COLO668 (cell line): ENCODE data around the gene SLC19A1.
"Not testable (repeated sequence)": the region's sequence is repeated elsewhere in the genome, so short reads cannot be mapped to it uniquely, and the experiment has no call there.

Experiments
- DNase-seq: peaks from one replicate; lab custom pipeline; 2025; ENCODE audit not compliant: unreplicated experiment; lab: John Stamatoyannopoulos, UW

The SLC19A1 gene

GRCh38 chr21:45534636-45535331 is 7.5 kb downstream of the SLC19A1 start:
- no peak for DNase-seq

- no peak for DNase-seq
These were observed 8.2 kb downstream of the SLC19A1 start for GRCh38 chr21:45533846-45534635.

- DNase-seq, result no peak
These were observed 8.8 kb downstream of the SLC19A1 start for GRCh38 chr21:45533361-45533845.

- no peak for DNase-seq
These were observed 9.3 kb downstream of the SLC19A1 start for GRCh38 chr21:45532826-45533360.

- DNase-seq, result no peak
These were observed 10.6 kb downstream of the SLC19A1 start for GRCh38 chr21:45531393-45532215.

GRCh38 chr21:45531114-45531392 is 11.2 kb downstream of the SLC19A1 start:
- DNase-seq, result not testable (repeated sequence)

- no peak for DNase-seq
These were observed 11.7 kb downstream of the SLC19A1 start for GRCh38 chr21:45530423-45531113.

GRCh38 chr21:45529785-45530422 is 12.3 kb downstream of the SLC19A1 start:
- no peak for DNase-seq

- no peak for DNase-seq
These were observed 13.1 kb downstream of the SLC19A1 start for GRCh38 chr21:45528981-45529784.

GRCh38 chr21:45528028-45528705 is 14.1 kb downstream of the SLC19A1 start:
- no peak for DNase-seq

GRCh38 chr21:45527151-45527999 is 14.9 kb downstream of the SLC19A1 start:
- DNase-seq, result not testable (repeated sequence)

GRCh38 chr21:45525910-45526306 is 16.3 kb downstream of the SLC19A1 start:
- DNase-seq, result no peak

- no peak for DNase-seq
These were observed 16.9 kb downstream of the SLC19A1 start for GRCh38 chr21:45525153-45525909.

GRCh38 chr21:45524756-45525152 is 17.5 kb downstream of the SLC19A1 start:
- no peak for DNase-seq

- DNase-seq, result no peak
These were observed 18.7 kb downstream of the SLC19A1 start for GRCh38 chr21:45523411-45524101.

- DNase-seq, result no peak
These were observed 19.3 kb downstream of the SLC19A1 start for GRCh38 chr21:45522986-45523385.

- DNase-seq, result no peak
These were observed 19.9 kb downstream of the SLC19A1 start for GRCh38 chr21:45522381-45522780.
